Endodermal cell (in vitro differentiated cells): ENCODE measurements around the gene ZIC3. TPM values are rescaled to one million over a fixed set of nuclear protein-coding genes. Genes with fewer than 3 reads are reported as not detected.

Experiments
- DNase-seq: peaks from one replicate; pipeline ENCODE4 v3.0.0-alpha.2; 2017
- H3K27ac ChIP-seq: 2 replicates; pipeline ENCODE4 v1.5.1; 2013; ENCODE audit warnings: mild to moderate bottlenecking, low read depth, low read length, moderate library complexity
- H3K27me3 ChIP-seq: 2 replicates; pipeline ENCODE4 v1.6.1; 2013; ENCODE audit warnings: mild to moderate bottlenecking, low read length, moderate library complexity; ENCODE audit not compliant: insufficient read depth, control insufficient read depth, poor library complexity, severe bottlenecking
- H3K36me3 ChIP-seq: 2 replicates; pipeline ENCODE4 v1.7.0; 2013; ENCODE audit warnings: mild to moderate bottlenecking, low read length, moderate library complexity; ENCODE audit not compliant: control insufficient read depth, insufficient read depth
- H3K4me1 ChIP-seq: one replicate; pipeline ENCODE4 v1.7.0; 2013; ENCODE audit warnings: low read length; ENCODE audit not compliant: control insufficient read depth, insufficient read depth
- H3K4me3 ChIP-seq: 2 replicates; pipeline ENCODE4 v1.5.1; 2013; ENCODE audit warnings: mild to moderate bottlenecking, low read length, moderate library complexity
- H3K9ac ChIP-seq: 2 replicates; pipeline ENCODE4 v1.6.1; 2013; ENCODE audit warnings: mild to moderate bottlenecking, low read length, moderate library complexity; ENCODE audit not compliant: poor library complexity, severe bottlenecking; ENCODE audit errors: extremely low read depth
- H3K9me3 ChIP-seq: 2 replicates; pipeline ENCODE4 v1.6.1; 2013; ENCODE audit warnings: mild to moderate bottlenecking, low read length, moderate library complexity; ENCODE audit not compliant: control insufficient read depth
- H3K27ac Mint-ChIP-seq: 2 replicates; pipeline ENCODE4 v1.8.0; 2020; ENCODE audit warnings: mixed read lengths
- H3K27me3 Mint-ChIP-seq: 2 replicates; pipeline ENCODE4 v1.8.0; 2021; ENCODE audit warnings: mild to moderate bottlenecking, mixed read lengths; ENCODE audit not compliant: insufficient read depth
- H3K36me3 Mint-ChIP-seq: 2 replicates; pipeline ENCODE4 v1.8.0; 2020; ENCODE audit warnings: low read depth, mixed read lengths
- H3K4me1 Mint-ChIP-seq: 2 replicates; pipeline ENCODE4 v1.8.0; 2020; ENCODE audit warnings: mixed read lengths
- H3K4me3 Mint-ChIP-seq: 2 replicates; pipeline ENCODE4 v1.8.0; 2020; ENCODE audit warnings: mild to moderate bottlenecking, moderate library complexity, mixed read lengths
- H3K9me3 Mint-ChIP-seq: 2 replicates; pipeline ENCODE4 v1.8.0; 2020; ENCODE audit warnings: mild to moderate bottlenecking, mixed read lengths
- WGBS, 2 experiments: methylation state at CpG; one replicate each; pipeline versions ENCODE4 v1.1.5 to v1.1.7; 2013; ENCODE audit warnings: missing lambda C conversion rate in 2 of 2, mixed read lengths in 1 of 2; ENCODE audit not compliant: insufficient coverage in 1 of 2, insufficient read length in 1 of 2; 5-methylcytosine and 5-hydroxymethylcytosine counted together
- long read RNA-seq, 4 experiments: library from polyadenylated mRNA in 2 of 4; library from RNA in 1 of 4; library from capped mRNA in 1 of 4; stranded (forward) in 3 of 4; unstranded in 1 of 4; transcript quantifications; one replicate each; pipeline ENCODE4 v2.0.0, GENCODE V29; 2020 to 2021; ENCODE audit warnings: inconsistent platforms in 1 of 4
- polyA plus RNA-seq, 2 experiments: library from polyadenylated mRNA; stranded (reverse); fragments of 50-300 nt; gene quantifications; one replicate each; pipeline ENCODE4 v1.2.3, GENCODE V29; 2013
- total RNA-seq, 2 donors: library from RNA; stranded (reverse); fragmentation: NEBNext Ultra II Directional in 1 of 2; extraction: Animal tissue kit (Norgen Biotek cat#: 25700) in 1 of 2; gene quantifications; 2 replicates in 1 of 2; 3 replicates in 1 of 2; pipeline ENCODE4 v1.2.1, GENCODE V29; 2021
- TF ChIP-seq, protein P1 (sequence below): fragments of 200-600 bp; sonication (generic); conservative IDR thresholded peaks from 2 replicates; pipeline ENCODE4 v1.5.0; 2021; ENCODE audit warnings: antibody characterized with exemption, mild to moderate bottlenecking

Gene ZIC3
- total RNA-seq, result 100 to 1,000 TPM; 129 to 130 TPM
- polyA plus RNA-seq (2013, experiment 1 of 2), result 135 TPM
- polyA plus RNA-seq (2013, experiment 2 of 2), result 126 TPM
- long read RNA-seq, experiment 1, transcript ZIC3-202 (3 exons, 1,968 nt), result major isoform, 14 of 65 reads
- long read RNA-seq, experiment 1, transcript ZIC3-201 (3 exons, 3,469 nt), result minor isoform, 13 of 65 reads
- long read RNA-seq, experiment 1, partial matches to known transcripts, result 19 of 65 reads
- long read RNA-seq, experiment 1, other reads (novel, unspliced or antisense), result 19 of 65 reads
- long read RNA-seq, experiment 2, transcript ZIC3-201 (3 exons, 3,469 nt), result major isoform, 140 of 257 reads
- long read RNA-seq, experiment 2, transcript ZIC3-202 (3 exons, 1,968 nt), result minor isoform, 74 of 257 reads
- long read RNA-seq, experiment 2, partial matches to known transcripts, result 2 of 257 reads
- long read RNA-seq, experiment 2, other reads (novel, unspliced or antisense), result 38 of 257 reads
- long read RNA-seq, experiment 3, transcript ZIC3-202 (3 exons, 1,968 nt), result major isoform, 84 of 188 reads
- long read RNA-seq, experiment 3, transcript ZIC3-201 (3 exons, 3,469 nt), result minor isoform, 63 of 188 reads
- long read RNA-seq, experiment 3, partial matches to known transcripts, result 4 of 188 reads
- long read RNA-seq, experiment 3, other reads (novel, unspliced or antisense), result 34 of 188 reads
- long read RNA-seq, experiment 4, transcript ZIC3-202 (3 exons, 1,968 nt), result major isoform, 11 of 28 reads
- long read RNA-seq, experiment 4, partial matches to known transcripts, result 3 of 28 reads
- long read RNA-seq, experiment 4, other reads (novel, unspliced or antisense), result 9 of 28 reads

DNA sequence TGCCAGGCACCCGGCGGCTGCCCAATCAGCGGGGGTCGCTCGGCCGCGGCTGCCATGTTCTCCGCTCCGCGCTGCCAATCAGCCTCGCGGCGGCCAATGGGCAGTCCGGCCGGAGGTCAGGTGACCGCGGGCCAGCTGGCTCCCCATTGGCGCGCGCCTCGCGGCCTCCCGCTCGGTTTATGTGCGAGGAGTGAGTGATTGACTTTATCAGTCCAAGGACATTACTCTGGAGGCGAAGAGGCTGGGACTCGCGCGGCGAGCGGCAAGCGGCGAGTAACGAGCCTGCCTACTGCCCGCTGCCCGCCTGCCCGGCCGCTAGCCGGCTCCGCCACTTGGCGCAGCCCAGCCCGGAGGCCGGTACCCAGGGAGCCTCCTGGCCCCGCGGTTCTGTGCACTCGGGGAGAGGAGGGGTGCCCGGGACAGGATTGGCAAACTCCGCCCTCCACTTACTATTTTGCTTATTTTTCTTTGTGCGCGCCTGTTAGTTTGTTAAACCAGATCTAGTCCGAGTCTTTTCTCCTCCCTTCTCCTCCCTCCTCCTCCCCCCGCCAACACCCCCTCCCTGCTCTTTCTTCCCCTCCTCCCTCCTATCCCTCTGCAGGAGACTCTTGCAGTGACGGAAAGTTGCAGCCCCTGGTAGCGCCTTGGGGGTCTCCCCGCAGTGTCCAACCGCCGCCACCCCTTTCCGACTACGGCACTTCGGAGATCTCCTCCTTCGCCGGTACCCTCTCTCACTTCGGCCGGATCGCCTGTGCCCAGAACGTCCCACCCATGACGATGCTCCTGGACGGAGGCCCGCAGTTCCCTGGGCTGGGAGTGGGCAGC, at the start of gene ZIC3:
Gene ZIC3 (plus strand): TSS at position 207 of the 825 bp plus-strand sequence. CDS start 565 bp downstream, at position 772.
- Mint-ChIP-seq H3K9me3 (peaks cover 51% of the 10 kb centered on the region), H3K4me3 (peak within 1 kb of the TSS; percentile 98), H3K36me3 (peaks cover 35% of the 10 kb centered on the region), H3K27ac (peak within 1 kb of the TSS; percentile 84), H3K27me3 (no peaks in the 10 kb centered on the region), H3K4me1 (peaks cover 8% of the 10 kb centered on the region)
- Histone ChIP-seq H3K9ac (peak within 1 kb of the TSS; percentile 83), H3K4me1 (no peaks in the 10 kb centered on the region), H3K27ac (peak within 1 kb of the TSS; percentile 79), H3K27me3 (no peaks in the 10 kb centered on the region), H3K36me3 (peaks cover 34% of the 10 kb centered on the region), H3K9me3 (no peaks in the 10 kb centered on the region), H3K4me3 (peak within 1 kb of the TSS; percentile 93)
- 0% methylated on average over 69 of the region's 69 CpGs; no CpG with 5 or more reads in 1 of the 2 experiments for WGBS, 2 experiments
- TF ChIP-seq, protein P1, sequence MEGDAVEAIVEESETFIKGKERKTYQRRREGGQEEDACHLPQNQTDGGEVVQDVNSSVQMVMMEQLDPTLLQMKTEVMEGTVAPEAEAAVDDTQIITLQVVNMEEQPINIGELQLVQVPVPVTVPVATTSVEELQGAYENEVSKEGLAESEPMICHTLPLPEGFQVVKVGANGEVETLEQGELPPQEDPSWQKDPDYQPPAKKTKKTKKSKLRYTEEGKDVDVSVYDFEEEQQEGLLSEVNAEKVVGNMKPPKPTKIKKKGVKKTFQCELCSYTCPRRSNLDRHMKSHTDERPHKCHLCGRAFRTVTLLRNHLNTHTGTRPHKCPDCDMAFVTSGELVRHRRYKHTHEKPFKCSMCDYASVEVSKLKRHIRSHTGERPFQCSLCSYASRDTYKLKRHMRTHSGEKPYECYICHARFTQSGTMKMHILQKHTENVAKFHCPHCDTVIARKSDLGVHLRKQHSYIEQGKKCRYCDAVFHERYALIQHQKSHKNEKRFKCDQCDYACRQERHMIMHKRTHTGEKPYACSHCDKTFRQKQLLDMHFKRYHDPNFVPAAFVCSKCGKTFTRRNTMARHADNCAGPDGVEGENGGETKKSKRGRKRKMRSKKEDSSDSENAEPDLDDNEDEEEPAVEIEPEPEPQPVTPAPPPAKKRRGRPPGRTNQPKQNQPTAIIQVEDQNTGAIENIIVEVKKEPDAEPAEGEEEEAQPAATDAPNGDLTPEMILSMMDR, result no peak
- peak; percentile 93 for DNase-seq

DNA sequence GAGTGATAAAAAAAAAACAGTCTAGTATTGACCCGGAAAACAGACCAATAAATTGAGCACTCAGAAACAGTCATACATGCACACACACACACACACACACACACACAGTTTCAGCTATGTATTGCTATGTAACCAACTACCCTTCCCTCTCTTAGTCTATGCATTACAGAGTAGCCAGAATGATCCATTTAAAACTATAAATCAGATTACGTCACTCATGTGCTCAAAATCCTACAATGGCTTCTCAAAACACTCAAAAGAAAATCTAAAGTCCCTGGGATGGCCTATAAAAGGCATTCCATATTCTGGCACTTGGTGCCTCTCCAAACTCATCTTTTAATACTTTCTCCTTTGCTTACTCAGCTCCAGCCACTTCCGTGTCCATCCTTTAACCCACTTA, 46.5 kb upstream of the ZIC3 start:
- TF ChIP-seq, protein P1, result no peak
- Mint-ChIP-seq H3K9me3 (peaks cover 50% of the 10 kb centered on the region), H3K4me1 (peaks cover 2% of the 10 kb centered on the region), H3K36me3 (no peaks in the 10 kb centered on the region), H3K4me3 (no peak overlapping the region), H3K27me3 (no peaks in the 10 kb centered on the region), H3K27ac (no peak overlapping the region)
- no peaks in the 10 kb centered on the region for H3K36me3 ChIP-seq
- no peak overlapping the region for H3K9ac ChIP-seq
- no peaks in the 10 kb centered on the region for H3K4me1 ChIP-seq
- H3K27me3 ChIP-seq, result no peaks in the 10 kb centered on the region
- 96% methylated on average over 3 of the region's 3 CpGs; no CpG with 5 or more reads in 1 of the 2 experiments for WGBS, 2 experiments
- no peak for DNase-seq
- H3K4me3 ChIP-seq, result no peak overlapping the region
- H3K27ac ChIP-seq, result no peak overlapping the region
- H3K9me3 ChIP-seq, result no peaks in the 10 kb centered on the region
